ENCODE data around the gene CTNNA3.

Gene CTNNA3

GRCh38 chr10:66772548-66773471 lies 923.2 kb downstream of the CTNNA3 start:
- in situ Hi-C loops (cut with MboI; ENCODE audit: low pct_unique_long_range_greater_than_20kb, low sequenced_read_pairs, unreplicated experiment): no loop called here
- no peak for DNase-seq (ENCODE audit: low spot score)
- no peak for TF ChIP-seq CTCF (IDR thresholded peaks at IDR 0.05; ENCODE audit: extremely low read depth, insufficient read depth, missing control alignments)

- DNase-seq (ENCODE audit: low spot score): no peak
- in situ Hi-C loops (cut with MboI; ENCODE audit: low pct_unique_long_range_greater_than_20kb, low sequenced_read_pairs, unreplicated experiment): no loop called here
- no peak for TF ChIP-seq CTCF (IDR thresholded peaks at IDR 0.05; ENCODE audit: extremely low read depth, insufficient read depth, missing control alignments)
These were observed 928.3 kb downstream of the CTNNA3 start for GRCh38 chr10:66767707-66768106.

GRCh38 chr10:66762218-66762729 lies 933.7 kb downstream of the CTNNA3 start:
- in situ Hi-C loops (cut with MboI; ENCODE audit: low pct_unique_long_range_greater_than_20kb, low sequenced_read_pairs, unreplicated experiment): no loop called here
- no peak for TF ChIP-seq CTCF (IDR thresholded peaks at IDR 0.05; ENCODE audit: extremely low read depth, insufficient read depth, missing control alignments)
- DNase-seq (ENCODE audit: low spot score): no peak

DNA sequence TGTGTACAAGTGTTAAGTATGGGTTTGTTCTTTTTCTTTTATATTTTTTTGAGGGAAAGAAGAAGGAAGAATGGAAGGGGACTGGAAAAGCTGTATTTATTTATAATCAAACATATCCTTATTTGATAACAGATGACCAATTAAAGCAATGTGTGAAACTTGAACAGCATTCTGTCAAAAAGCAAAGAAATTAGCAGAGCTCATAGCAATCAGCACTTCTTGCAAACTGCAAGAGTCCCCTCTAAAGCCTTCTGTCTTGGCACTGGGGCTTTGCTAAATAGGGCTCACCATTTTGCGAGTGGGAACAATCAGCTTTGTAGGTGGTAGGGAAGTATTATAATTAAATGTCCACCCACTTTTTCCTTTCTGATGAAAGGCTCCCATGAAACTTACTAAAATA lies 935.1 kb downstream of the CTNNA3 start:
- in situ Hi-C loops (cut with MboI; ENCODE audit: low pct_unique_long_range_greater_than_20kb, low sequenced_read_pairs, unreplicated experiment): no loop called here
- no peak for TF ChIP-seq CTCF (IDR thresholded peaks at IDR 0.05; ENCODE audit: extremely low read depth, insufficient read depth, missing control alignments)
- no peak for DNase-seq (ENCODE audit: low spot score)

GRCh38 chr10:66755474-66755873 lies 940.5 kb downstream of the CTNNA3 start:
- no peak for TF ChIP-seq CTCF (IDR thresholded peaks at IDR 0.05; ENCODE audit: extremely low read depth, insufficient read depth, missing control alignments)
- no peak for DNase-seq (ENCODE audit: low spot score)
- in situ Hi-C loops (cut with MboI; ENCODE audit: low pct_unique_long_range_greater_than_20kb, low sequenced_read_pairs, unreplicated experiment): no loop called here

DNA sequence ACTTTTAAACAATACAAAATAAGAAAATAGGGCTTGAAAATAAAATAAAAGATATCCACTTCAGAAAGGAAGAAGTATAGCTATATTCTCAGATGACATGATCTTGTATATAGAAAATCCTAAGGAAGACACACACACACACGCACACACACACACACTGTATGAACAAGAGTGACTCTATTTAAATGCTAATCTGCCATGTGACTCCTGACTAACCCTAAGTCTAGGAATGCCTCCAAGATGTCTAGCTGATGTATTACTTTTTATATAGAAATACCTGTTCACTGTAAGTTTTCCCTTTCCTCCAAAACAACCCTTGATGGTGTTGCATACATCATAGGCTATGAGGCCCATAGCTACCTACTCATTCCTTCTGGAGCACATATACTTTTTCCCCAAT lies 943.3 kb downstream of the CTNNA3 start:
- DNase-seq (ENCODE audit: low spot score): no peak
- in situ Hi-C loops (cut with MboI; ENCODE audit: low pct_unique_long_range_greater_than_20kb, low sequenced_read_pairs, unreplicated experiment): no loop called here
- no peak for TF ChIP-seq CTCF (IDR thresholded peaks at IDR 0.05; ENCODE audit: extremely low read depth, insufficient read depth, missing control alignments)
